ENCODE results near the gene SDSL.

Gene SDSL

DNA sequence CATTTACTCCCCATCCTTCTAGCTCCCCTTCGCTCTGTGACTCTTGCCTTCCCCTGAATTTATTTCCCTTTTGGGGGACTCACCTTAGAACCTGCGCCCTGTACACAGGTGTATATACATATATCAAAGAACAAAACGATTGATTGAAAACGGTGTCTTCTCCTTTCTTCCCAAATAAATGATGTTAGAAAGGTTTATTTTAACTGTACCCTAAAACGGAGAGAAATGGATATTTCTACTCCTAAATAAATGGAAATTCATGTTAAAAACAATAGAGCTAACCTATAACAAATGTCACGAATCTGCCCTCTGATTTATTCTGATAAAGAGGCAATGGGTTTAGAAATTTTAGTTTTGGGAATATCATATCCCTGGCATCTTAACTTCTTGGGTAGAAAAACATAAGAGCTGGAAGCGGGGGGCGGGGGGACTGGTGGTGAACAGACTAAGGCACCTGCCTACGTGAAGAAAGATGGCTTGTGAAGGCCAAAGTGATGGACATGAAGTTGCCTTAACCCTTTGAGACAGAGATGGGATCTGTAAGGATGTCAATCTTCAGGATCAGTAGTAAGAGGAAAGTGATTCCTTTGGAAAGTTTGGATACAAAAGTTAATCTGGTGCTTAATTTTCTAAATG lies 58.3 kb downstream of the SDSL start:
- DNase-seq: no peak

DNA sequence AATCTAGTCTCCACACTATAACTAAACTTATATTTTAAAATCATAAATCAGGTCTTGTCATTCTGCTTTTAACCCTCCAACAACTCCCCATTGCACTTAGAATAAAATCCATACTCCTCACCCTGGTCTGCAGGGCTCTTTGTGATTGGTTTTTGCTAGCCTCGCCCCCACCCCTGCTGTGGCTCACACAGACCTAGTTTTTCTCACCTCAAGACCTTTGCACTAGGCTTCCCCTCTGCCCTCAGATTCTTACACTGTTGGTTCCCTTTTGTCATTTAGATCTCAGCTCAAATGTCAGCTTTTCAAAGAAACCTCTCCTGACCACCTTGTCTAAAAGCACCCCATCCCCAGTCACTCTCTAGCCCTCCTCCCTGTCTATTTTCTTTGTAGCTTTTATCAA lies 60.2 kb downstream of the SDSL start:
- no peak for DNase-seq

DNA sequence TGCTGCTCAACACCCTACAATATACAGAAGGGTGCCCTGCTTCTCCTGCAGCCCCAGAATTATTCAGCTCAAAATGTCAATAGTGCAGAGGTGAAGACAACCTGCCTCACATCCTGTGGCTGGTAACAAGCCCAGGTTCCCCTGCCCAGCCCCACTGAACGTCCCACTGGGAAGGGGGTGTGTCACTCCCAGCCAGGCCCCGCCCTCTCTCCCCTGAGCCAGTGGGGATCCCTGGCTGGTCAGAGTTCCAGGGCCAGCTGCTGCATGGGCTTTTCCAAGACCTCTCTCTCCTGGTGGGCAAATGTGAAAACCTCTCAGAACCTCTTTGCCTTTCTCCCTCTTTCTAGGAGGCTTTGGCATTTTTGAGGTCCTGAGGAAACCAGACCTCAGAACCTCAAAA lies 63.1 kb downstream of the SDSL start:
- no peak for DNase-seq

DNA sequence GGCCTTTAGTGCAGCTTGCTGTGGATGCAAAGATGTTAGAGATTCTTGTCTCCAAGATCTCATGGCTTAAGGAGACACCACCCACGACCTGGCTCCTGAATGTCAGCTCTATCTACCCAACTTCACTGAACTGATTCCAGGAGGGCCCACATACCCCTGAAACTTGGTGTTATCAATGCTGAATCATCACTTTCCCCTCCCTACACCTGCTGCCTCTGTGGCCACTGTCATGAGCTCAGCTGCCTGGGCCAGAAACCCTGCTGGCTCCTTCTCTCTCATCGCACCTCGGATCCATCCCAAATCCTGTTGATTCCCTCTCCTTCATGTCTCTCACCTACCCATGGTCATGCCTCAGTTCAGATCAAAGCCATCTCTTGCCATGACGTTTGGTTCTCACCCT lies 64.5 kb downstream of the SDSL start:
- DNase-seq: no peak
